Esophagus muscularis mucosa (tissue), 4 donors: ENCODE measurements around the gene CNGA2.

Experiments
- CTCF ChIP-seq, 3 experiments: fragments of 200-600 bp in 2 of 3; fragments of 450-650 bp in 1 of 3; sonication (generic) in 2 of 3; IDR thresholded peaks; one replicate each; pipeline ENCODE4 v1.5.1; 2017 to 2019; ENCODE audit warnings: antibody characterized with exemption in 3 of 3, mild to moderate bottlenecking in 2 of 3, moderate library complexity in 1 of 3
- EP300 ChIP-seq: sonication (generic); formaldehyde crosslinking; IDR thresholded peaks from one replicate; pipeline ENCODE4 v1.6.1; 2017; ENCODE audit warnings: antibody characterized with exemption
- POLR2A ChIP-seq: fragments of 450-650 bp; IDR thresholded peaks from one replicate; pipeline ENCODE4 v1.6.1; 2017; ENCODE audit warnings: antibody characterized with exemption, moderate library complexity, mild to moderate bottlenecking, low read depth

GRCh38 chrX:151700581-151700980, 34.0 kb upstream of the CNGA2 start:
- no peak for TF ChIP-seq EP300
- no peak for TF ChIP-seq CTCF (IDR thresholded peaks at IDR 0.05)
- no peak for TF ChIP-seq POLR2A
